GM10248 (cell line): ENCODE data around the gene LRP8.

Experiments
- CTCF ChIA-PET: fragments of 300-600 bp; sonication (Branson Sonifier 250); formaldehyde crosslinking; extraction: SDS; loops from one replicate; lab custom pipeline; 2021; ENCODE audit warnings: antibody characterized with exemption; lab: Yijun Ruan, JAX
- POLR2A ChIA-PET: fragments of 350-650 bp; sonication (Branson Sonifier 250); formaldehyde crosslinking; extraction: SDS; loops from one replicate; lab custom pipeline; 2020; ENCODE audit warnings: antibody characterized with exemption; lab: Yijun Ruan, JAX
- DNase-seq: peaks from one replicate; pipeline ENCODE4 v3.0.0; 2012; ENCODE audit errors: extremely low spot score
- CTCF ChIP-seq: IDR thresholded peaks from 2 replicates; pipeline ENCODE4 v1.5.1; 2012; ENCODE audit warnings: mild to moderate bottlenecking, low read depth; ENCODE audit errors: extremely low read depth, missing control alignments, control extremely low read depth

Gene LRP8

GRCh38 chr1:53310847-53311681, 16.8 kb downstream of the LRP8 start:
- no peak for TF ChIP-seq CTCF
- no peak for DNase-seq
- ChIA-PET POLR2A (no interaction called here), CTCF (interaction anchor here (0.9 to 1.6 kb wide), 3 partner anchors 14 to 83 kb away, joined by 3 read pairs; no protein-coding TSS in a partner anchor)

GRCh38 chr1:53309802-53310201, 18.1 kb downstream of the LRP8 start:
- ChIA-PET CTCF (interaction anchor here (0.9 kb wide), 1 partner anchor 27 kb away, joined by 3 read pairs; no protein-coding TSS in a partner anchor), POLR2A (no interaction called here)
- TF ChIP-seq CTCF = no peak
- DNase-seq = no peak

- CTCF ChIA-PET = interaction anchor here (2.1 kb wide), 1 partner anchor 9 kb away, joined by 6 read pairs; no protein-coding TSS in a partner anchor
- no peak for TF ChIP-seq CTCF
These were observed 19.4 kb downstream of the LRP8 start for GRCh38 chr1:53308506-53308905.

GRCh38 chr1:53307037-53307436, 20.8 kb downstream of the LRP8 start:
- CTCF ChIA-PET = interaction anchor here (2.1 to 2.3 kb wide), 2 partner anchors 10 to 29 kb away, joined by 6 read pairs; no protein-coding TSS in a partner anchor
- POLR2A ChIA-PET = no interaction called here
- no peak for DNase-seq
- TF ChIP-seq CTCF = no peak

More at GRCh38 chr1:53308506-53308905, 19.4 kb downstream of the LRP8 start:
- no peak for DNase-seq
- POLR2A ChIA-PET = no interaction called here

- TF ChIP-seq CTCF = no peak
- ChIA-PET CTCF (interaction anchor here (0.7 to 2.3 kb wide), 3 partner anchors 11 to 28 kb away, joined by 3 to 6 read pairs (median 4); no protein-coding TSS in a partner anchor), POLR2A (no interaction called here)
- no peak for DNase-seq
These were observed 21.7 kb downstream of the LRP8 start for GRCh38 chr1:53306168-53306567.

GRCh38 chr1:53305650-53306049, 22.2 kb downstream of the LRP8 start:
- ChIA-PET CTCF (interaction anchor here (0.7 to 2.3 kb wide), 3 partner anchors 11 to 28 kb away, joined by 3 to 6 read pairs (median 4); no protein-coding TSS in a partner anchor), POLR2A (no interaction called here)
- TF ChIP-seq CTCF = no peak
- DNase-seq = no peak
